OCI-M2 (cell line): ENCODE measurements around the gene DDX39B.
"Not testable (repeated sequence)": the region's sequence is repeated elsewhere in the genome, so short reads cannot be mapped to it uniquely, and the experiment has no call there.

Source experiments
- DNase-seq: peaks from one replicate; lab custom pipeline; 2025; ENCODE audit not compliant: unreplicated experiment; lab: John Stamatoyannopoulos, UW

Gene DDX39B

GRCh38 chr6:31529329-31530150 lies 12.3 kb downstream of the DDX39B start:
- no peak for DNase-seq

GRCh38 chr6:31528821-31529328 lies 12.9 kb downstream of the DDX39B start, which contains the start of gene MCCD1:
Gene MCCD1 (plus strand): TSS chr6:31528962. CDS start chr6:31529015, 53 bp downstream.
- no peak for DNase-seq

- DNase-seq = no peak
Observed at GRCh38 chr6:31528307-31528777, 13.5 kb downstream of the DDX39B start.

- DNase-seq = no peak
Observed at GRCh38 chr6:31525932-31526591, 15.7 kb downstream of the DDX39B start.

GRCh38 chr6:31525553-31525931 lies 16.3 kb downstream of the DDX39B start:
- no peak for DNase-seq

- DNase-seq = no peak
Observed at GRCh38 chr6:31521835-31522234, 20.0 kb downstream of the DDX39B start.

- no peak for DNase-seq
Observed at GRCh38 chr6:31513456-31514165, 28.2 kb downstream of the DDX39B start.

- DNase-seq = no peak
Observed at GRCh38 chr6:31510007-31510406, 31.8 kb downstream of the DDX39B start.

- DNase-seq = not testable (repeated sequence)
Observed at GRCh38 chr6:31509036-31509435, 32.8 kb downstream of the DDX39B start.

- no peak for DNase-seq
Observed at GRCh38 chr6:31502586-31502985, 39.2 kb downstream of the DDX39B start.

- DNase-seq = not testable (repeated sequence)
Observed at GRCh38 chr6:31499648-31500047, 42.2 kb downstream of the DDX39B start.

- no peak for DNase-seq
Observed at GRCh38 chr6:31498748-31499147, 43.1 kb downstream of the DDX39B start.

GRCh38 chr6:31497531-31498476 lies 44.0 kb downstream of the DDX39B start, which contains the start of gene MICB:
Gene MICB (plus strand): TSS chr6:31498145. CDS start chr6:31498194, 49 bp downstream.
- DNase-seq = peak; percentile 75

- not testable (repeated sequence) for DNase-seq
Observed at GRCh38 chr6:31496826-31497225, 45.0 kb downstream of the DDX39B start.

GRCh38 chr6:31495580-31495979 lies 46.2 kb downstream of the DDX39B start:
- no peak for DNase-seq

GRCh38 chr6:31493875-31494694 lies 47.7 kb downstream of the DDX39B start:
- peak; percentile 74 for DNase-seq

- not testable (repeated sequence) for DNase-seq
Observed at GRCh38 chr6:31493550-31493874, 48.3 kb downstream of the DDX39B start.

- DNase-seq = no peak
Observed at GRCh38 chr6:31490115-31490873, 51.5 kb downstream of the DDX39B start.

- no peak for DNase-seq
Observed at GRCh38 chr6:31489086-31489485, 52.7 kb downstream of the DDX39B start.
